Measurements from ENCODE around the gene EVX2.

EVX2 gene

GRCh38 chr2:176082525-176082823, 1.3 kb downstream of the EVX2 start:
- H3K4me1 ChIP-seq (ENCODE audit: insufficient read depth, low read length), result no peaks in the 10 kb centered on the region
- no peak overlapping the region for H3K4me3 ChIP-seq (ENCODE audit: low read length)
- H3K9me3 ChIP-seq (ENCODE audit: low read length), result no peaks in the 10 kb centered on the region
- peaks cover 94% of the 10 kb centered on the region for H3K27me3 ChIP-seq (ENCODE audit: insufficient read depth, low read length)
- no peaks in the 10 kb centered on the region for H3K36me3 ChIP-seq (ENCODE audit: insufficient read depth, low read length)
- no peak overlapping the region for H2AFZ ChIP-seq (ENCODE audit: low read depth, low read length)

DNA sequence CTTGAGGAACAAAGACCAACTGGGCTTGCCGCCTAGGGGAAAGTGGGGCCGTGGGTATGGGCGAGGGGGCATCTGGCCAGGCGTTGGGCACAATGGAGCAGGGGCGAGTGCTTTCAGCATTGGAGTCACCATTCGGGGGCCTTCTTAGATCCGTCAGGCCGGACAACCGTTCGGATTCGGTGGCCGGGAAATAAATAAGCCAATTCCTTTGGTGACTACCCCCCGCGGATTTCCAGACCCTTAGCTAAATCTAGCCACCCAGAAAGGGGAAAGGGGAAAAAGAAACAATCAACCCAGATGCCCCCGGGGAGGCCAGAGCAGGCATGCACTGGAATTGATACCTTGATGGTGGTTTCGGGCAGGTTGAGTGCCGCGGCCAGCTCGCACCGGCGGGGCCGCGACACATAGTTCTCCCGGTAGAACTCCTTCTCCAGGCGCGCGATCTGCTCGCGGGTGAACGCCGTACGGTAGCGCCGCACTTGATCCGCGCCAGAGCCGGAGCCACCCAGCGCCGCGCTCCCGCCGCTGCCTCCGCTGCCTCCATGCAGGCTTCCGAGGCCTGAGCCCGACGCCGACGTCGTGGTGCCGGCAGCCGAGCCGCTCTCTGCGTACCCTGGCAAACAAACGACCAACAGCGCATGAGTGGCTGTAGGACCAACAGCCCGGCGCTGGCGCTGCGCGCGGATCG, 1.8 kb downstream of the EVX2 start:
- Histone ChIP-seq H3K4me3 (ENCODE audit: low read length) (no peak overlapping the region), H3K4me1 (ENCODE audit: insufficient read depth, low read length) (no peaks in the 10 kb centered on the region), H3K9me3 (ENCODE audit: low read length) (no peaks in the 10 kb centered on the region), H3K27me3 (ENCODE audit: insufficient read depth, low read length) (peaks cover 92% of the 10 kb centered on the region), H3K36me3 (ENCODE audit: insufficient read depth, low read length) (no peaks in the 10 kb centered on the region), H2AFZ (ENCODE audit: low read depth, low read length) (no peak overlapping the region)

- Histone ChIP-seq H3K27me3 (ENCODE audit: insufficient read depth, low read length) (peaks cover 92% of the 10 kb centered on the region), H3K9me3 (ENCODE audit: low read length) (no peaks in the 10 kb centered on the region), H3K4me3 (ENCODE audit: low read length) (no peak overlapping the region), H3K36me3 (ENCODE audit: insufficient read depth, low read length) (no peaks in the 10 kb centered on the region), H3K4me1 (ENCODE audit: insufficient read depth, low read length) (no peaks in the 10 kb centered on the region), H2AFZ (ENCODE audit: low read depth, low read length) (no peak overlapping the region)
Observed at GRCh38 chr2:176081376-176081836, 2.4 kb downstream of the EVX2 start.

DNA sequence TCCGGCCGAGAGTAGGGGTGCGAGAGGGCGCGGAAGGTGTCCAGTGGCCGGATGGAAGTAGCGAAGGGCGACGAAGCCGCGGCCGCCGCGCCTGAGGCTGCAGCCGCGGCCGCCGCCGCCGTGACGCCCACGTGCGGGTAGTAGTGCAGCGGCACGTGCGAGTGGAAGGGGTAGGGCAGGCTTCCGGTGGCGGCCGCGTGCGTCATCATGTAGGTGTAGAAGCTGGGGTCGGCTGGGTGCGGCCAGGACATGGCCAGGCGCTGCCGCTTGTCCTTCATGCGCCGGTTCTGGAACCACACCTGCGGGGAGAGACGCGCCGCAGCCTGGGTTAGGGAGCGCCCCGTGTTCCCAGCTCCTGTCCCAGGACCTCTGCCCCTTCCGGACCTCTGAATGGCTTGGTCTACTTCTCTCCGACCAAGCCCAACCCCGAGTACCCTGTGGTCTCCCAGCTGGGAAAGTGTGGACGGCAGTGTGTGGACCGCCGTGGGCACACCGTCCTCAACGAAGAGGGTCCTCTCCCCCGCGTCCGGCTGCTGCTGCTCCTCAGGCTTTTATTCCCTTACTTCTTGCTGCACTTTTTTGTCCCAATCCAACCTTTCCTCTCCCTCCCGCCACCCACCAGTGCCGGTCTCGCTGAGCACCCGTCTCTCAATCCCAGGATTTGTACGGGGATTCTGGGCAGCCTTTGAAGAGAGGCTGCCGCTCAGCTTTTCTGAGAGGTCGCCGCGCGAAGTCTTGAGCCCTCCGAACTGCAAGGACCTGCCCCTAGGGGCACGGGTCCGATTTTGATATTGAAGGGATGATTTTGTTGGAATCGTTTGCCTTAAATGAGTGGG, 3.0 kb downstream of the EVX2 start:
- H3K36me3 ChIP-seq (ENCODE audit: insufficient read depth, low read length), result no peaks in the 10 kb centered on the region
- peak overlapping the region; percentile 21 for H3K4me3 ChIP-seq (ENCODE audit: low read length)
- H2AFZ ChIP-seq (ENCODE audit: low read depth, low read length), result no peak overlapping the region
- H3K9me3 ChIP-seq (ENCODE audit: low read length), result no peaks in the 10 kb centered on the region
- H3K27me3 ChIP-seq (ENCODE audit: insufficient read depth, low read length), result peaks cover 91% of the 10 kb centered on the region
- no peaks in the 10 kb centered on the region for H3K4me1 ChIP-seq (ENCODE audit: insufficient read depth, low read length)

- Histone ChIP-seq H3K27me3 (ENCODE audit: insufficient read depth, low read length) (peaks cover 91% of the 10 kb centered on the region), H2AFZ (ENCODE audit: low read depth, low read length) (no peak overlapping the region), H3K36me3 (ENCODE audit: insufficient read depth, low read length) (no peaks in the 10 kb centered on the region), H3K4me1 (ENCODE audit: insufficient read depth, low read length) (no peaks in the 10 kb centered on the region), H3K4me3 (ENCODE audit: low read length) (peak overlapping the region; percentile 21), H3K9me3 (ENCODE audit: low read length) (no peaks in the 10 kb centered on the region)
Observed at GRCh38 chr2:176079831-176080539, 3.8 kb downstream of the EVX2 start.

DNA sequence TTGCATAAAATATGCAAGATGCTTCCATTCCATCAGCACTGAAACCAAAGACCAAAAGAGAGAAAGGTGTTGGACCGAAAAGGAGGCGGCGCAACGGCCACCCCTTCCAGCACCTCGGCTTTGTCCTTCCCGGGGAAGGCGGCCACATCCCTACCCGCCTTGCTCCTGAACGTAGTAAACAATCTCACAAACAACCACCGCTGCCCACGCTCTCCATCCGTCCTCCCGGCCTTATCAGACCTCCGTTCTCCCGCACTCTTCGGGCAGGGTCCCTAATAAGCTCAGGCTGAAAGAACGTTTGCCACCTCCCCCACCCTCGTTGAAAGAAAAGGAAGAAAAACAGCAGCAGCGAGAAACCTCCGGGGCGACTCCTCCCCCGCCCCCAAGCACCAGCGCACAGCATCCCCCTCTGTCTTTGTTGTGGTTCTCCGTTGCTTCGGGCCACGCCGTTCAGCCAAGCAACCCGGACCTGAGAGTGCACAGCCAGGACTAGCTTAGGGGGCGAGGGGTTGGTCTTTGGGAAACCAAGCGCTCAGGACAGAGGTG, 4.4 kb downstream of the EVX2 start:
- Histone ChIP-seq H3K27me3 (ENCODE audit: insufficient read depth, low read length) (peaks cover 91% of the 10 kb centered on the region), H3K4me3 (ENCODE audit: low read length) (no peak overlapping the region), H3K4me1 (ENCODE audit: insufficient read depth, low read length) (no peaks in the 10 kb centered on the region), H2AFZ (ENCODE audit: low read depth, low read length) (no peak overlapping the region), H3K9me3 (ENCODE audit: low read length) (no peaks in the 10 kb centered on the region), H3K36me3 (ENCODE audit: insufficient read depth, low read length) (no peaks in the 10 kb centered on the region)

DNA sequence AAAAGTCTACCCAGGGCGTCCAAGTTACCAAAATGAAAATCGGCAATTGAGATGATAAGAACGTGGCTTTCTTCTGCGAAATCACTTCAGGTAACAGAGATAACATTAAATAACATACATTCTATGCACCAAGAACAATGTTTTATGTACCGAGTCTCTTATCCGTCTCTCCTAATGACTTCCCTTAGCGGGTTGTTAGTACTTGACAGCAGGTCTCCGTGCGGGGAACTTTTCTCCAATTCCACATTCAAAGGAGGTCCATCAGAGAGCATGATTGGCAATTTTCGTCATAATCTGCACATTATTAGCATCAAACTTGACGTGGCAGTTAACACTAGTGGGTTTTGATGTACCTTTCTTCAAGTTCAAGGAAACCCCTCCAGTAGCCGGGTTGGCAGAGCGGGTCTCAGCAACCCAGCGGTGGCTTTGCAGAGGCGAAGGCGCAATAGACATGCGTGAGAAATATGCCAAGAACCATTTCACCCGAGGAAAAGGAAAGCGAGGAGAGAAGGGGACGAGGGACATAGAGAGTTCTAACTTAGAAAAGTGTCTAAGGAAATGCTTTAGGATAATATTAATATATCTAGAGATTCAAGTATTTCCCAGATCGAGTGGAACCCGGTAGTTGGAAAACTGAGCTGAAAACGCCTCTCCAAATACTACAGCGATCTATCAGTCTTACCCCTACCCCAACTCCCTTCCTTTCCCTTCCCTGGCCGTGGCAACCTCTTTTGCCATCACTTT, 5.0 kb downstream of the EVX2 start:
- peaks cover 90% of the 10 kb centered on the region for H3K27me3 ChIP-seq (ENCODE audit: insufficient read depth, low read length)
- no peak overlapping the region for H3K4me3 ChIP-seq (ENCODE audit: low read length)

DNA sequence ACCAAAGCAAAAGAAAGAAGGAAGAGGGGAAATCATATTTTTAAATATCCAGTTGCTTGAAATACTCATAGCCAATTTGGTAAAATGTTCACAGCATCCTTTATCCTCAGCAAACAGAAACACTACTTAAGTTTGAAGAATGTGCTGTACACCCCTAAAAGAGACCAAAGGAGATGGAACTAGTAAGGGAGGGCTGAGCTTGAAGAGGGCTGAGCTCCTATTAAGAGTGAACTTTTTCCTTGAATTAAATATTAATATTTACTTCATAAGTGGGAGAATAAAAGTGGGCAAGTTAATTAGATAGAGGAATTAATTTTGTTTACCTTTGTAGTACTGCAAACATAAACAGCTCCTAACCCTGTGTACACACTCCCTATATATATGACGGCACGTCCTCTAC, 7.0 kb downstream of the EVX2 start:
- no peak overlapping the region for H3K4me3 ChIP-seq (ENCODE audit: low read length)
- peaks cover 83% of the 10 kb centered on the region for H3K27me3 ChIP-seq (ENCODE audit: insufficient read depth, low read length)
- H2AFZ ChIP-seq (ENCODE audit: low read depth, low read length), result no peak overlapping the region
- no peaks in the 10 kb centered on the region for H3K9me3 ChIP-seq (ENCODE audit: low read length)
- no peaks in the 10 kb centered on the region for H3K36me3 ChIP-seq (ENCODE audit: insufficient read depth, low read length)
- H3K4me1 ChIP-seq (ENCODE audit: insufficient read depth, low read length), result no peaks in the 10 kb centered on the region

More for the DNA sequence above, 5.0 kb downstream of the EVX2 start:
- Histone ChIP-seq H3K4me1 (ENCODE audit: insufficient read depth, low read length) (no peaks in the 10 kb centered on the region), H3K36me3 (ENCODE audit: insufficient read depth, low read length) (no peaks in the 10 kb centered on the region), H3K9me3 (ENCODE audit: low read length) (no peaks in the 10 kb centered on the region), H2AFZ (ENCODE audit: low read depth, low read length) (no peak overlapping the region)

DNA sequence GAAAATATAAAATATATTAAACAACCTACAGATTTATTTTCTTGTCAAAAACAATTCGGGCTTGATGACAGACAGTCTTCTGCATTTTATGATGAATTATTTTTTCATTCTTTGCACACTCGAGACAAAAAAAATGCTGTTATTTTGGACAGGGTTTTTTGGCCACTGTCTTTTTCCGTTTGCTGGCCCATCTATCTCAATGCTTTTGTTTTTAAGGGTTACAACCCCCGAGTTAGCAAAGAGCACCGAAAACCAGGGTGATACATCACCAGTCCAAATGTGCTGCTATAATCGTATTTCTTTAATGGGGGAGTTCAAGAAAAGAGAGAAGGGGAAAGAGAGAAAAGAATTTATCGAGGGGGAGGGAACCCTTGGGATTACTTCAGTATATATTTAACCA, 7.7 kb downstream of the EVX2 start:
- Histone ChIP-seq H3K4me3 (ENCODE audit: low read length) (no peak overlapping the region), H2AFZ (ENCODE audit: low read depth, low read length) (no peak overlapping the region), H3K4me1 (ENCODE audit: insufficient read depth, low read length) (no peaks in the 10 kb centered on the region), H3K9me3 (ENCODE audit: low read length) (no peaks in the 10 kb centered on the region), H3K36me3 (ENCODE audit: insufficient read depth, low read length) (no peaks in the 10 kb centered on the region), H3K27me3 (ENCODE audit: insufficient read depth, low read length) (peaks cover 80% of the 10 kb centered on the region)

DNA sequence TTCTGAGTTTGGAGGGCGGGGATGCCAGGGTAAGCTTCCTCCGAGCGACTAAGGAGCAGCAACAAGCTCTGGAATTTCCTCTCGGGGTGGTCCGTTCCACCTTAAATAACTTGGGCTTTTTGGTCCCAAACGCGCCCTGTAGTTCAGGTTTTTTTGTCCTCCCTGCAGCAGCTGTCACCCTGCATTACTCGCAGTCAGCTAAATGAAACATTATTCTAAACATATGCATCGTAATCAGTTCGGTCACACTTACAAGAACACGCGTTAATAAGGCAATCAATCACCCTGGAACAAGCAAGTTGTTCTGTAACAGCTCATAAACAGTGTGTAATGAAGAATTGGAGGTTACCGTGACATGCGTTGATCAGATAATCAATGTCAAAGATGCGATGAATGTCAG, 8.3 kb downstream of the EVX2 start:
- peak overlapping the region; percentile 15 for H3K4me3 ChIP-seq (ENCODE audit: low read length)
- no peak overlapping the region for H2AFZ ChIP-seq (ENCODE audit: low read depth, low read length)
- H3K9me3 ChIP-seq (ENCODE audit: low read length), result no peaks in the 10 kb centered on the region
- no peaks in the 10 kb centered on the region for H3K36me3 ChIP-seq (ENCODE audit: insufficient read depth, low read length)
- H3K27me3 ChIP-seq (ENCODE audit: insufficient read depth, low read length), result peaks cover 74% of the 10 kb centered on the region
- H3K4me1 ChIP-seq (ENCODE audit: insufficient read depth, low read length), result no peaks in the 10 kb centered on the region

- Histone ChIP-seq H3K4me3 (ENCODE audit: low read length) (no peak overlapping the region), H3K4me1 (ENCODE audit: insufficient read depth, low read length) (no peaks in the 10 kb centered on the region), H3K9me3 (ENCODE audit: low read length) (no peaks in the 10 kb centered on the region), H2AFZ (ENCODE audit: low read depth, low read length) (no peak overlapping the region), H3K36me3 (ENCODE audit: insufficient read depth, low read length) (no peaks in the 10 kb centered on the region), H3K27me3 (ENCODE audit: insufficient read depth, low read length) (peaks cover 72% of the 10 kb centered on the region)
Observed at GRCh38 chr2:176074919-176075425, 8.8 kb downstream of the EVX2 start.

Data from neuron (in vitro differentiated cells).